NCI-H82 treated with DMSO at 0.1 percent for 48 hours (cell line): ENCODE results near the gene PTPRN2.
"Not testable (repeated sequence)": the region's sequence is repeated elsewhere in the genome, so short reads cannot be mapped to it uniquely, and the experiment has no call there.

Experiments
- DNase-seq: peaks from one replicate; lab custom pipeline; 2025; ENCODE audit not compliant: unreplicated experiment; lab: John Stamatoyannopoulos, UW

PTPRN2 gene

DNA sequence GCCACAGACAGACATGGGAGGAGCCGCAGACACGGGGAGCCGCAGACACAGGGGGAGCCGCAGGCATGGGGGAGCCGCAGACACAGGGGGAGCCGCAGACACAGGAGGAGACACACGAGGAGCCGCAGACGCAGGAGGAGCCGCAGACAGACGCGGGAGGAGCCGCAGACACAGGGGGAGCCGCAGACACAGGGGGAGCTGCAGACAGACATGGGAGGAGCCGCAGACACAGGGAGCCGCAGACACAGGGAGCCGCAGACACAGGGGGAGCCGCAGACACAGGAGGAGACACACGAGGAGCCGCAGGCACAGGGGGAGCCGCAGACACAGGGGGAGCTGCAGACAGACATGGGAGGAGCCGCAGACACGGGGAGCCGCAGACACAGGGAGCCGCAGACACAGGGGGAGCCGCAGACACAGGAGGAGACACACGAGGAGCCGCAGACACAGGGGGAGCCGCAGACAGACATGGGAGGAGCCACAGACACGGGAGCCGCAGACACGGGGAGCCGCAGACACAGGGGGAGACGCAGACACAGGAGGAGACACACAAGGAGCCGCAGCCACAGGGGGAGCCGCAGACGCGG, 313.8 kb downstream of the PTPRN2 start:
- DNase-seq: not testable (repeated sequence)

DNA sequence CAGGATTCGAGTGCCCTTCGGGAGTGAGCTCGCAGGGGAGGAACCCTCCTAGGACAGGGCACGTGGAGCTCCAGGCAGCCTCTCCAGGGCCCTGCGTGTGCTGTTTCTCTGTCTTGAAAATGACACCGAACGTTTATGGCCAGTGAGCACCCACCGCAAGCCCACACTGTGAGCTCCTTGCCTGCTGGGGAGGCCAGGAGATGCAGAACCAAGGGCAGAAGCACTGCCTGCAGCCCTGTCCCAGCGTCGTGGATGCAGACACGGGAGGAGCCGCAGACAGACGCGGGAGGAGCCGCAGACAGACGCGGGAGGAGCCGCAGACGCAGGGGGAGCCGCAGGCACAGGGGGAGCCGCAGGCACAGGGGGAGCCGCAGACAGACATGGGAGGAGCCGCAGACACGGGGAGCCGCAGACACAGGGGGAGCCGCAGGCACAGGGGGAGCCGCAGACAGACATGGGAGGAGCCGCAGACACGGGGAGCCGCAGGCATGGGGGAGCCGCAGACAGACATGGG, 314.4 kb downstream of the PTPRN2 start:
- no peak for DNase-seq

DNA sequence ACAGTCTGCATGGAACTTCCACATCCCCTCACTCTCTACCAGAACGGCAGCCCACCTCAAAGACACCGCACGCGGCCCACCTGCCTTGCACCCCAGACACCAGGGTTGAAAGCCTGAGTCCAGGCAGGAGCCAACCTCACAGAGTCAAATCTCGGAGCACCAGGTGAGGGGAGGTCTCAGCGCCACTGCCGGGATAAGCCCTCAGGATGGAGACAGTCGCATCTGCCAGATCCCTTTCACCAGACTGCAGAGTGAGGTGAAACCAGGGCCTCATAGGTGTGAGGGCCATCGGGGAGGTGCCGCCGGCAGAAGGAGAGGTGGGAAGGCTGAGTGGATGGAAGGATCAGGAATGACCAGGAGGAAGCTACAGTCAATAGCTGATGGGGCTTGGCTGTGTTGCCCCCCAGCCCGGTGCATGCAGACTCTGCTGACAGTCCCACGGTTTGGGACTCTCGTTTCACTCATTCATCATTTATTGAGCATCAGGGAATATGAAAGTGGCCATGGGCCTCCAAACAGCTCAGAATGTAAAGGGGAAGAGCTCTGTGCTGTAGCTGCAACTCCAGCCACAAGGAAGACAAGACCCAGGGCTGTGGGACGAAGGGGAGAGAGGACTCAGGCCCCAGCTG, 315.0 kb downstream of the PTPRN2 start:
- DNase-seq: no peak

DNA sequence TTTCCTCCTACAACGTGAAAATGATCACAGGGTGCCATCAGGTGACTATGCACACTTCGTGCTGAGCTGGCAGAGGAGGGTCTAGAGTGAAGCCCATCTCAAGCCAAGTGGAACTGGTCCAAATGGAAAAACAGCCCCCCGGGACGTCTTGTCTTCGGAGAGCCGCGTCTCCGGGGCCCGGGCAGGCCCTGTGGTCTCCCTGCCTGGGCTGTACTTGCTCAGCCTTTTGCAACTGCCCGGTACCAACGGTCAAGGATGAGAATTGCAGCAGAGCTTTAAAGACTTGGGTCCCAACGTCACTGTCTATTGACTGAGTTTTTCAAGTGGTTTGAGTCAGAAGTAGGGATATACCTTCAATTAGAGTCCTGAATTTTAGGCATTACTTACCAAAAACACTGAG, 315.5 kb downstream of the PTPRN2 start:
- DNase-seq: no peak

DNA sequence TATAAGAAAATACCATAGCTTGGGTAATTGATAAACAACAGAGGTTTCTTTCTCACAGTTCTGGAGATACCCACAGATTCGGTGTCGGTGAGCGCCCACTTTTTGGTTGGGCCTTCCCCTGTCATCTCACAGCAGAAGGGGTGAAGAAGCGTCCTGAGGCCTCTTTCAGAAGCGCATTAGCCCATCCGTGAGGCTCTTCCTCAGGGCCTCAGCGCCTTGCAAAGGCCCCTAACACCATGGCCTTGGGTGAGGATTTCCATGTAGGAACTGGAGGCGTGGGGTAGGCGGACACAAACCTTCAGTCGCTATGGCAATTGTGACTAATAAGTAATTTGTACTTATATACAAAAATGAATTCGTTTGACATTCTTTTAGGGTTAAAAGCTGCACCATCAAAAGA, 316.0 kb downstream of the PTPRN2 start:
- no peak for DNase-seq

DNA sequence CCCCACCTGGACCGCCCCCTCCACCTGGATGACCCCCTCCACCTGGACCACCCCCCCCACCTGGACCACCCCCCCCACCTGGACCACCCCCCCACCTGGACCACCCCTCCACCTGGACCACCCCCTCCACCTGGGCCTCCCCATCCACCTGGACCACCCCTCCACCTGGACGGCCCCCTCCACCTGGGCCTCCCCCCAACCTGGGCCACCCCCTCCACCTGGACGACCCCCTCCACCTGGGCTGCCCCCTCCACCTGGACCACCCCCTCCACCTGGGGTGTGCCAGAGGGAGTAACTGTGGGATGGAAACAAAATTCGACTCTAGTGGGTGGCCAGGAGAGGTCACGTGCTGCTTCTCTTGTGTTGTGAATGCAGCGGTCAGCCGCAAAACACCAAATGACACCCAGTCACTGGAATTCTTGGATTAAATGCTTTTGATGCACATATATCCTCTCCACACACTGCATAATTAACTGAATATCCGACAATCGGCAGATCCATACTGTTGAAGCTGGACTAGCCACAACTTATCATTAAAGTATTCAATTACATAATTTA, 316.7 kb downstream of the PTPRN2 start:
- DNase-seq: no peak

DNA sequence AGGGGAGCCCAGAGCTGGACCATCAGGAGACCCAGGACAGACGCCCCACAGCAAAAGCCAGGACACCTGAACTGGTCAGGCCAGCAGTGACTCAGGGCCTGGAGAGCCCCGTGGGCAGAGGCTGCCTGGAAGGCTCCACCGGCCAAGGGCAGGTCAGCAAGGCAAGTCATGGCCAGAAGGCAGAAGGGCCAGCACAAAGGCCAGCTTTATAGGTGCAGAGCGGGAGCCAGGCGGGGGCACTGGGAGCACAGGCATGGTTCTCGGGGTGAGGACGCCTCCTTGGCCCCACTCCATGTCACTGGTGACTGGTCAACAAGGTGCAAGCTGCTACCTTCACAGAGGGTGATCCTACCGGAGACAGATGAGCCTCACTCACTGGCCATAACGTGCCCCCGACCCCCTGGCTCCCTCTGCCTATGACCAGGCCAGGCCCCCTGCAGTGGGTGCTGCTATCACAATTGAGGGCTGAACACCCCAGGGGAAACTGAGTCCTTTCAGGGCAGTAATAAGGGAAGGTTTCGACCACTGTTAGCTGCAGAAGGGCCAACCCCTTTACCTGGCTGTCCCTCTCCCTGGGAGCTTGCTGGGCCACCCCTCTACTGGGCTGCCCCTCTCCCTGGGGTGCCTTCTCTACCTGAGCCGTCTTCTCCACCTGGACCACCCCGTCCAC, 317.4 kb downstream of the PTPRN2 start:
- no peak for DNase-seq

DNA sequence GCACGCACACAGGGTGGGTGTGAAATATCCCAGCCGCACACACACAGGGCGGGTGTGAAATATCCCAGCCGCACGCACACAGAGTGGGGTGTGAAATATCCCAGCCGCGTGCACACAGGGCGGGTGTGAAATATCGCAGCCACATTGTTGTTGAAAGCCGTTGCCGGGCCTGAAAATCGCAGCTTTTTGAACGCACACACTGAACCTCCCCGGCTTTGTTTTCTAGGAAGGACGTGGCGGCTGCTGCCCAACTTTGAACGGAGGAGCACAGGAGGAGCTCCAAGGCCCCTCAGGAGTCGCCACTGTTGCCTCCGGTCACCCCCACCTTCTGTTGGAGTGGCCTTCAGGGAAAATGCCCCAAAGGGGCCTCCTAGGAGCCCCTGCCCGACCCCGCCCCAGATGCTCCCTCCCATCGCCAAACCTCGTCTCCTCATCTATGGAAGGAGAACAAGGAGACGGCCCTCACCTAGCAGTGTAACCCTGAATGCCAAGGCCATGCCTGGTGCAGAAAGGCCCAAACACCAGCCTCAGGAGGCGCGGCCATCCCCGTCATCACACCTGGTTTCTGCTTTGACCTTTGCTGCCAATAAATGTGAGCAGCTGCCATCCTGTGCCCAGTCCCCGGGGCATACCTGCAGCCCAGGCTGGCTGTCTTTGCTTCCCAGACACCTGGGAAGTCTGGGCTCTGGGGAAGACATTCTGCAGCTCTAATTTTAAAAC, 318.6 kb downstream of the PTPRN2 start:
- no peak for DNase-seq

DNA sequence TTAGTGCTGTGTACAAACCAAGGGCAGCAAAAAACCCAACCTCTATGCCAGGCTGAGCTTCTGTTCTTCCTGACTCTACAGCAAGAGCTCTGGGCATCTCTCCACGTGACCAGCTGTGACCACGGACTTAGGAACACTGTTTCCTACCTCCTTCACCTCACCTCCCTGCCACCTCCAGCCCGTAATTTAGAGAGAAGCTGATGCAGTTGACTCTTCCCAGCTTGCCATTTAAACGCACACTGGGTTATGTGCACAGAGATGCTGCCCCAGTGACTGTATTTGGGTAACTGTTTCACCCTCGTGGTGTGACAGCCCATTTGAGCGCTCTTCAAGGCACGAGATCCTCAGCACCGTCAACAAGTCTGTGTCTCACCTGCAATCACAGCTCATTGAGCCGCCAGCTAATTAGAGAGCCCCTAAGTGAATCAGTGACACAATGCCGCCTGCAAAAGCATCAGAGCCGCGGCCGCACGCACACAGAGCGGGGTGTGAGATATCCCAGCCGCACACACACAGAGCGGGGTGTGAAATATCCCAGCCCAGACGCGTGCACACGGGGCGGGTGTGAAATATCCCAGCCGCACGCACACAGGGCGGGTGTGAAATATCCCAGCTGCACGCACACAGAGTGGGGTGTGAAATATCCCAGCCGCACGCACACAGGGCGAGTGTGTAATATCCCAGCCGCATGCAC, 319.7 kb downstream of the PTPRN2 start:
- DNase-seq: no peak

DNA sequence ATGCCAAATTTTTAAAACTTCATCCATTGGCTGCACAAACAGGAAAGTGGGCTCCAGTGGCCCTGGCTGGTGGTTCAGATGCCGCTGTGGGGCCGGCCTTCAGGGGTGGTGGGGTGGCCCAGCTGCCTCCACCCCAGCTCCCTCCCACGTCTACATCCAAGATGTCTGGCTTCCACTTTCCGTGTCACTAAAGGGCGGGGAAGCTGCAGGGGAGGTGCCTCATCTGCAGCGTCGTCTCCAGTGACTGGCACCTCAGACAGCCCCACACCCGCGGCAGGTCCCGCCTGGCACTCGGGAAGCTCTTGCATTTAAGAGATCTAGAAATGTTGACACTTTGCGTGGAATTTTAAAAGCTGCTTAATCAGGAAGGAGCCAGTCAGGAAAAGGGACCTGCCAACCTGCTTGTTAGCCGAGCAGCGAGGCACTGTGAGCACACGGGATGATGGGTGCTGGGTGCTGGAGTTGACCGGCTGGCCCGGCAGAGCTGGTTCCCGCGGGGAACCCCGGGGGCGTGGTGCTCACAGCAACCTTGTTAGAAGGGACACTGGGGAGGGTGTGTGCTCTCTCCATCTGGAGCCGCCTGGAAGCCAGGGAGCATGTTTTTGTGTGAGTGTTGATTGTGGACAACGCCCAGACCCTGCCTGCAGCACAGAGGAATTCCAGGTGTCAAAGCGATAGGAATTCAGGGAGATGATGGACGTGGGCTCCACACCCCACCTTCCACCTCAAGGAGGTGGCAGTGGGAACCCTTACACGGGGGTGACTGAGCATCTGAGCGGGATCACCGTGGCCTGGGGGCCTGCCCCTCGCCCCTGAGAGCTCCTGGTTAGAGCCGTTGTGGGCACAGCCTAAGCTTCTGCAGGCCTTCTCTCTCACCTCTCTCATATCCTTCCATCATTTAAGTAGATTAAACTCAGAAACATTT, 320.5 kb downstream of the PTPRN2 start:
- DNase-seq: no peak

DNA sequence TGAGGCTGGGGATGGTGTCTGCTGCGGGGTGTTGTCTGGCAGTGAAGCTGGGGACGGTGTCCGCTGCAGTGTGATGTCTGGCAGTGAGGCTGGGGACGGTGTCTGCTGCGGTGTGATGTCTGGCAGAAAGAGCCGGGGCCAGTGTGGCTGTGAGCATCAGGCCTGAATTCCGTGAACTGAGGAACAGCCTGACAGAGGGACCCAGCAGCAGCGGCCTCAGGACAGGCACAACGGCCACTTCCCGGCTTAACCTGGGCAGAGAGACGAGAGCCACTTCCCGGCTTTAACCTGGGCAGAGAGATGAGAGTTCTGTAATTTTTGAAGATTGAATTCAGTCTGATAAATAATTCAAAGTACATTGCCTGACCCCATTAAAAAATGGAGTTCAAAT, 321.2 kb downstream of the PTPRN2 start:
- DNase-seq: no peak

DNA sequence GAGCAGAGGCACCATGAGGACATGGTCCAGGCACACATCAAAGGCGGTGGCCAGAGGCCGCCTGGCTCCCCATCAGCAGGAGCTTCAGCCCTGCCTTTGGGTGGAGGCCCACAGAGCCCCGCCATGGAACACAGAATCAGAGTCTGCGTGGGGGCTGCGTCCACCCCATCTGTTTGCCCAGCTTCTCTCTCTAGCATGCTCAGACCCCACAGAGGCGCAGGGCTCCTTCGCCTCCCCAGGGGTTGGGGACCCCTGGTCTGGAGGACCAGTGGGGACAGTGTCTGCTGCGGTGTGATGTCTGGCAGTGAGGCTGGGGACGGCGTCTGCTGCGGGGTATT, 321.9 kb downstream of the PTPRN2 start:
- DNase-seq: no peak

DNA sequence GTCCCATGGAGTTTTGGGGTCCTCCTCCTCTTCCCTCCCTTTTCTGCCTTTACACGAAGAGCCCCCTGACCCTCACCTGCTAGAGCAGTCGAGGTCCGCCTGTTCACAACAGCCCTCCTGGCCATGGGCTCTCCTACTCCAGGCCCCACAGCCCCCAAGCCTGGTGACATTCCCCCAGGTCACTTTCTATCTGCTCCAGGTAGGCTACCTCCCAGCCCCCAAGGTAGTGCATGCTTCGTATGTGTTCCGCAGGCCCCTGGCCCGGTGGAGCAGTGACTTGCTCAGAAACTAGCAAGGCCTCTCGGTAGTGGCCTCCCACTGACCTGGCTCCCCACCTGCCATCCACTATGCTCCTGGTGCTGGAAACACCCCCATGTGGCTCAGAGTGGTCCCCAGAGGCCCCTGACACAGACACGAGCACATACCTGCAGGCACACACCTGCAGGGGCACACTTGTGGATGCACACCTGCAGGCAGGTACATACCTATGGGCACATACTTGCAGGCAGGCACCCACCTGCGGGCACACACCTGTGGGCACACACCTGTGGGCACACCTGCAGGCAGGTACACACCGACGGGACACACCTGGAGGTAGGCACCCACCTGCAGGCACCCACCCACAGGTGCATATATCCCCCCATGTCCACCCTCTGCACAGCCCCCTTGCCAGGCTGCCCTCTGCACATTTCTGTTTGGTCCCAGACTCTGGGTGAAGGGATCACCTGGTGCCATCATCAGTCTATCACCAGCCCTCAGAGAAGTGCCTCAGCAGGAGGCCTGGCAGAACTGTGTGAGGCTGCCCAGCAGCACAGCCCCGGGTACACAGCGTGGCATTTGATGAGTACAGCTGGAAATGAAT, 322.5 kb downstream of the PTPRN2 start:
- no peak for DNase-seq

DNA sequence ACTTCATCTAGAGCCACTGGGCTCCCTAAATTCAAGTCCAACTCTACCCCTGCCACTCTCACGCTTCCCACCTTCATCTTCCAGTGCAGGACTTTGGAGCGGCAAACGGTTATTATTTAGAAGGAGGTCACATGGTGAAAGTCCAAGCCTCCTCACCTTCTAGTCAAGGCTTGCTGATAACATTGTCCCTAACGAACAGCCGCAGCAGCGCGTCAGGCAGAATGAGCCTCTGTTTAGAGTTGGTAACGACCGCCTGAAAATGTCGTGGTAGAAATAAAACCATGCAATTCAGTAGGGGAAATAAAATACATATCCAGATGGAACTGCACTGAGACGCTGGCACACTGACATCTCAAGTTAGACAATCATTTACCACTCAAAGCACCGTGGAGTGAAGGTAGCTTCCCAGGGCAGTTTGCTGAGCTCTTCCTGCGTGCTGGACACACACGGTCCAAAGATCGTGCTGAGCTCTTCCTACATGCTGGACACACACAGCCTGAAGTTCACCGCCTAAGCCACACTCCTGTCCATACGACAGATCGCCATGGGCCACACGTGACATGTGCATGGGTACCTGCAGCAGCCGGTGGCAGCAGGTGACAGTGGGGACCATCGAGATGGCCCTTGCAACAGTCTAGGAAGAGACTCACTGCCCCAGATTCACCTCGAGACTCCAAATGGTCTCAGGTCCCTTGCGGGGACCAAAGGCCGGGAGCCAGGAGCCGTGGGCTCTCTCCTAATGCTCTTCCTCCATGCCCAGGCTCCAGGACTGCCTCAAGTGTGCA, 323.5 kb downstream of the PTPRN2 start:
- no peak for DNase-seq

DNA sequence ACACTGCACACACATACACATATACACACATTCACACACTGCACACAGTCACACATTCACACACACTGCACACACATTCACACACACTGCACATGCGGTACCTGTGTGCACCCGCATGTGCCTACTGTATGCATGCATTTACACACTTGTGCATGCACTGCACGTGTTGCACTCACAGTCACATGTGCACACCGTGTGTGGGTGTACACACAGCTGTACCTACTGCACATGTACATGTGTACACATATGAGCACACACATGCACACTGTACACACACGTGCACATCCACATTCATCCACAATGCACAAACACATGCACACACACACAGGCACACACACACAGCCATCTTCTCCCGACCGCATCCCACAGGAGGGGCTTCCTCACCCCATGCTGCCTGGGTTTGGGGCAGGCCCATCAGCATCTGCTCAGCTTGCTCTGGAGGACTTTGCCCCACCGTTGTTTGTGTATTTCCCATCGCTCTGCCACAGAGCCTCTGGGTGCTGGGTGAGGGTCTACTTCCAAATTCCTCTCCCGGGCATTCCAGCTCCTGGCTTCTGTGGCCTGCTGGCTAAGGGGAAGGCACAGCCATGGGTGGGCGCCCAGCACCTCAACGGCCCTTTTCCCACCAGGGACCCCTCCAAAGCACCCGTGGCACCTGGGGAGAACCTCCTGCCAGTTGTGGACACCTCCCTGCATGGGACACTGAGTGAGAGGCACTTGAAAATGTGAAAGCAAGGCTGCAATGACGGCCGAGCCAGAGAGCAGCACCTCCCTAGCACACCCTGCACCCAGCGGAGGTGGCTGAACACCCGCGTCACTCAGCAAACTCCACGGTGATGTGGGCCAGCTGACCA, 324.3 kb downstream of the PTPRN2 start:
- no peak for DNase-seq

DNA sequence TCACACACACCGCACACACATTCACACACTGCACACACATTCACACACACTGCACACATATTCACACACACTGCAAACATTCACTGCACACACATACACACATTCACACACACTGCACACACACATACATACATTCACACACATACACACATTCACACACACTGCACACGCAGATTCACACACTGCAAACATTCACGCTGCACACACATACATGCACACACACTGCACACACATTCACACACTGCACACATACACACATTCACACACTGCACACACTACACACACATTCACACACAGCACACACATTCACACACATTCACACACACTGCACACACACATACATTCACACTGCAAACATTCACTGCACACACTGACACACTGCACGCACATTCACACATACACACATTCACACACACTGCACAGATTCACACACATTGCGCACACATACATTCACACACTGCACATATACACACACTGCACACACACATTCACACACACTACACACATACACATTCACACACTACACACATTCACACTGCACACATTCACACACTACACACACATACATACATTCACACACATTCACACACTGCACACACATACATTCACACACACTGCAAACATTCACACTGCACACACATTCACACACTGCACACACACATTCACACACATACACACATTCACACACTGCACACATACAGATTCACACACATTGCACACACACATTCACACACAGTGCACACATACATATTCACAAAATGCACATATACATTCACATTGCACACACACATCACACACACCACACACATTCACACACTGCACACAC, 325.1 kb downstream of the PTPRN2 start:
- DNase-seq: no peak
